GM06990 (cell line): Measurements from ENCODE around the gene ZNF549.

Experiments
- DNase-seq: peaks from one replicate; pipeline ENCODE4 v3.0.0-alpha.2; 2011; ENCODE audit not compliant: insufficient read length; ENCODE audit errors: extremely low read depth
- H3K27me3 ChIP-seq: replicated peaks from 2 replicates; pipeline ENCODE4 v1.6.0; 2011; ENCODE audit warnings: low read length; ENCODE audit not compliant: control insufficient read depth, insufficient read depth
- H3K36me3 ChIP-seq: 2 replicates; pipeline ENCODE4 v1.5.1; 2011; ENCODE audit warnings: low read length; ENCODE audit not compliant: control insufficient read depth, insufficient read depth
- H3K4me3 ChIP-seq: replicated peaks from 2 replicates; pipeline ENCODE4 v1.5.1; 2011; ENCODE audit warnings: low read depth, mild to moderate bottlenecking, control low read depth, low read length
- TF ChIP-seq, protein P1 (sequence below): IDR thresholded peaks from 2 replicates; pipeline ENCODE4 v1.5.1; 2011; ENCODE audit warnings: low read length, control low read depth, mild to moderate bottlenecking, inconsistent platforms; ENCODE audit not compliant: insufficient read depth, poor library complexity, severe bottlenecking

Gene ZNF549

DNA sequence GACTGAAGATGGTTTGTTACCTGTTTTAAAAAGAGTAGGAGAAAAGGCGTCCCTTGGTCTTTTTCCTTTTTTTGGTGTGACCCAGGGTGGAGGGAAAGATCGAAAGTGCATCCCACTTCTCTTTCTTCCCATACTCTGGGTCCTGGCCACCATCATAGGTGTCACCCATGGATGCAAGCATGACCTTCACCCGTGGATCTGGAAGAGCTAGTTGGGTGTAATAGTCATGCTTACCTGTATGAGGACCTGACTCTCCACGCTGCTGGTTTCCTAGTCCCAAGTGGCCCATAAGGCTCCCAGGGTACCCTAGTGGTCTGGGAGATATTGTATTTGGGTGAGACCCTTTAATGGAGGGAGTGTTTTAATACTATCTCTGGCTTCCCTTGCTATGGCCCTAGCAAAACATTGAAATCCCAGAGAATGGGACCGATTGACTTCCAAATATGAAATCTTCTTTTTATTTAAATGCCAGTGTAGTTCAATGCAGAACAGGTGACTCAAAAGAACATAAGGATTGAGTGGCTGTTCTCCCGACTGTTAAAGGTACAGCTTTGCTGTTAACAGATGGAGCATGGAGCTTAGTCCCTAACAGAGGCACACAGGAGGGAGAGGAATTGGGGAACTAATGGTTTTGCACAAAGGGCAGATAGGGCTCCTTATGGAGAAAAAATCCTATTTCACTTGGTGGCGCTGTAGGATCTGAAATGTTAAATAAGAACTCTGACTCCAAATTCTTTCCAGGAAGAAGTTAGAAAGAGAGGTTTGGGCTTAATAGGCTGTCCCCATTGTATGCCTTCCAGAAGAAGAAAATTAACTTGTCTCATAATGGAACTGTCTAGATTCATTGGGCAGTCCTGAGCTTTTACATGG, 39.5 kb downstream of the ZNF549 start:
- TF ChIP-seq, protein P1, sequence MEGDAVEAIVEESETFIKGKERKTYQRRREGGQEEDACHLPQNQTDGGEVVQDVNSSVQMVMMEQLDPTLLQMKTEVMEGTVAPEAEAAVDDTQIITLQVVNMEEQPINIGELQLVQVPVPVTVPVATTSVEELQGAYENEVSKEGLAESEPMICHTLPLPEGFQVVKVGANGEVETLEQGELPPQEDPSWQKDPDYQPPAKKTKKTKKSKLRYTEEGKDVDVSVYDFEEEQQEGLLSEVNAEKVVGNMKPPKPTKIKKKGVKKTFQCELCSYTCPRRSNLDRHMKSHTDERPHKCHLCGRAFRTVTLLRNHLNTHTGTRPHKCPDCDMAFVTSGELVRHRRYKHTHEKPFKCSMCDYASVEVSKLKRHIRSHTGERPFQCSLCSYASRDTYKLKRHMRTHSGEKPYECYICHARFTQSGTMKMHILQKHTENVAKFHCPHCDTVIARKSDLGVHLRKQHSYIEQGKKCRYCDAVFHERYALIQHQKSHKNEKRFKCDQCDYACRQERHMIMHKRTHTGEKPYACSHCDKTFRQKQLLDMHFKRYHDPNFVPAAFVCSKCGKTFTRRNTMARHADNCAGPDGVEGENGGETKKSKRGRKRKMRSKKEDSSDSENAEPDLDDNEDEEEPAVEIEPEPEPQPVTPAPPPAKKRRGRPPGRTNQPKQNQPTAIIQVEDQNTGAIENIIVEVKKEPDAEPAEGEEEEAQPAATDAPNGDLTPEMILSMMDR = no peak
- H3K36me3 ChIP-seq = no peaks in the 10 kb centered on the region
- H3K4me3 ChIP-seq = no peak overlapping the region
- no peaks in the 10 kb centered on the region for H3K27me3 ChIP-seq
- no peak for DNase-seq

DNA sequence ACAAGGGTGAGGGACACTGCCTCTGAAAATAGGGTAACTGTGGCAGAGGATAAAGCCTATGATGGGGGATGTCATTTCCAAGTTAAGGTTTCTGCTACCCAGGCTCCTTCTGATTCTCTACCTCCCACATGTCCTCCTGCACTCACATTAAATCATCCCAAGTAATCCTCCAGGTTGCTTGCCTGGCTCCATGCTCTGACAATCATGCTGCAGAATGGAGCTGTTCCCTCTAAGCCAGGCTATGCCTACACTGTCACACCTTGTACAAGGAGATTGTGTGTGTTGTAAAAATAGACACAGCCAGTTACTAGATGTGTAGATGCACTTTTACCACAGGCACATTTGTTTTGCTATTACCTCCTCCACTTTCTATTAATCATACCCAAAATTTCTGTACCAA, 43.6 kb downstream of the ZNF549 start:
- TF ChIP-seq, protein P1 = no peak
- H3K36me3 ChIP-seq = peaks cover 20% of the 10 kb centered on the region
- DNase-seq = no peak

DNA sequence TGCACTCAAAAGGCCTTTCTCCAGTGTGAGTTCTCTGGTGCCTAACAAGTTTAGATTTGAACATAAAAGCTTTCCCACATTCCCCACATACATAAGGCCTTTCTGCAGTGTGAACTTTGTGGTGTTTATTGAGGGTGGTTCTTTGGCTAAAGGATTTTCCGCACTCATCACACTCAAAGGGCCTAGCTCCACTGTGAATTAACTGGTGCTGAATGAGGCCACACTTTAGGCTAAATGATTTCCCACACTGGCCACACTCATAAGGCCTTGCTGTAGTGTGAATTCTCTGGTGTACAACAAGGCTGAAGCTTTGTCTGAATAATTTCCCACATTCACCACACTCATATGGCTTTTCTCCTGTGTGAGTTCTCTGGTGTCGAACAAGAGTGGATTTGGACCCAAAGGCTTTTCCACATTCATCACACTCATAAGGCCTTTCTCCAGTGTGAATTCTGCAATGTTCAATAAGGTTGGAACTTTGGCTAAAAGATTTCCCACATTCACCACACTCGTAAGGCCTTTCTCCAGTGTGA, 45.3 kb downstream of the ZNF549 start:
- no peak for DNase-seq
- H3K27me3 ChIP-seq = no peaks in the 10 kb centered on the region
- peaks cover 23% of the 10 kb centered on the region for H3K36me3 ChIP-seq
- H3K4me3 ChIP-seq = no peak overlapping the region
- TF ChIP-seq, protein P1 = no peak

More for the DNA sequence above, 43.6 kb downstream of the ZNF549 start:
- Histone ChIP-seq H3K27me3 (no peaks in the 10 kb centered on the region), H3K4me3 (no peak overlapping the region)

DNA sequence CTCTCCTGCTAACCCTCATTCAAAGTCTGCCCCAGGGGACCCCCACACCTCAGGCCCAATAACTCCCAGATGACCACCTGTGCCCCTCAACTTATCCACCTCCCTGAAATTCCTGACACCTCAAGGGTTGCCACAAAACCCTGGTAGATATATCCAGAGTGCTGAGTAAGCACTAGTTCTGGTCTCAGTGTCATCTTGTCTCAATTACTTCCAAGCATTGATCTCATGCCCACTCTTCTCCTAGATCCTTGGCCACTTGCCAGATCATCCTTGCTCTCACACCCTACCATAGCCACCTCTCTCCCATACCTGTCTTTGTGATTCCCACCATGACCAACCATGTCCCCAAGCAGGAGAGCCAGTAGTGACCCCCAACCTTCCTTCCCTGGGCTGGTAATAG, 49.5 kb downstream of the ZNF549 start:
- Histone ChIP-seq H3K36me3 (peaks cover 23% of the 10 kb centered on the region), H3K27me3 (no peaks in the 10 kb centered on the region), H3K4me3 (no peak overlapping the region)
- DNase-seq = no peak
- TF ChIP-seq, protein P1 = no peak

DNA sequence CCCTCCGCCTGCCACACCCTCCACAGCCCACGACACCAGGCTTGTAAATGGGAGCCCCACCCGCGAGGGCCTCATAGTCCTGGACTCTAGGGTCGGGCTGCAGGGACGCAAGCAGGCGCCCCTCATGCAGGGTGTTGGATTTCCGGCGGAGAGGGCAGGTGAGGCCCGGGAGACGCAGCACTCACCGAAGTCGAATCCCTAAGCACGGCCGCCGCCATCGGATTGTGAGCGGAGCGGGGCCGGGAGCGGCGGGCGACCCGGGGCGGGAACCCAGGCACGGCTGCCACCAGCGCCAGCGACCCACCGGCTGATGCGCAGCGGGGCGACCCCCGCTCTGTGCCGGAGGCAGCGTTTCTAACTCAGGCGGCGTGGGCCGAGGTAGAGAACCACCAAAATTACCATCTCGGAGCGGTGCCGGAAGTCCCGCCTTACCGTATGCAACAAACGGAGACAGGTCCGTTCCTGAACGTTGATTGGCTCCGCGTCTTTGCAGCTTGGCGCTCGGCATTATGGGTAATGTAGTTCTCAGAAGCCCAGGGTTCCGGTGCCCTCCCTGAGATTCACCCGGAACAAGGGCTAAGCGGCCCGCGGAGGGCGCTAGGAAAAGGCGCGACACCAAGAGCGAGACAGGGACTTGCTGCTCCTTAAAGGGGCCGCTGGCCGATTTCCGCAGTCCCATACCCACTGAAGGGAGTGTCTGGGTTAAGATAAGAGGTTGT, 51.5 kb downstream of the ZNF549 start, which contains the start of gene ZNF416:
TSS of gene ZNF416 (minus strand) at position 425 of the 719 bp plus-strand sequence. CDS start at position 218, 207 bp downstream.
- DNase-seq = peak; percentile 91
- Histone ChIP-seq H3K4me3 (peak within 1 kb of the TSS; percentile 84), H3K27me3 (no peaks in the 10 kb centered on the region), H3K36me3 (peaks cover 13% of the 10 kb centered on the region)
- TF ChIP-seq, protein P1 = peak; percentile 38
